GM10266 (cell line): ENCODE data around the gene NFAT5.
"Not testable (repeated sequence)": the region's sequence is repeated elsewhere in the genome, so short reads cannot be mapped to it uniquely, and the experiment has no call there.

Source experiments
- DNase-seq: peaks from one replicate; pipeline ENCODE4 v3.0.0; 2012; ENCODE audit errors: extremely low spot score
- CTCF ChIP-seq: IDR thresholded peaks from 2 replicates; pipeline ENCODE4 v1.5.1; 2012; ENCODE audit warnings: mild to moderate bottlenecking, low read depth; ENCODE audit not compliant: control insufficient read depth, insufficient read depth; ENCODE audit errors: missing control alignments

The NFAT5 gene

GRCh38 chr16:69621225-69621624, 55.5 kb downstream of the NFAT5 start:
- DNase-seq = no peak
- no peak for TF ChIP-seq CTCF

GRCh38 chr16:69626256-69626655, 60.5 kb downstream of the NFAT5 start:
- TF ChIP-seq CTCF = no peak
- DNase-seq = no peak

GRCh38 chr16:69632828-69633227, 67.1 kb downstream of the NFAT5 start:
- no peak for TF ChIP-seq CTCF
- no peak for DNase-seq

GRCh38 chr16:69633375-69633774, 67.6 kb downstream of the NFAT5 start:
- TF ChIP-seq CTCF = no peak
- DNase-seq = no peak

GRCh38 chr16:69636563-69637146, 70.9 kb downstream of the NFAT5 start:
- DNase-seq = not testable (repeated sequence)

GRCh38 chr16:69637206-69637865, 71.6 kb downstream of the NFAT5 start:
- not testable (repeated sequence) for DNase-seq

GRCh38 chr16:69643997-69644396, 78.2 kb downstream of the NFAT5 start:
- DNase-seq = not testable (repeated sequence)

GRCh38 chr16:69644790-69645189, 79.0 kb downstream of the NFAT5 start:
- no peak for TF ChIP-seq CTCF

GRCh38 chr16:69647020-69647419, 81.3 kb downstream of the NFAT5 start:
- no peak for TF ChIP-seq CTCF
- no peak for DNase-seq

More at GRCh38 chr16:69644790-69645189, 79.0 kb downstream of the NFAT5 start:
- DNase-seq = no peak
